NCI-H510A treated with DMSO at 0.1 percent for 48 hours (cell line): ENCODE measurements around the gene SELENOP.

Source experiments
- DNase-seq: peaks from one replicate; lab custom pipeline; 2025; lab: John Stamatoyannopoulos, UW

SELENOP gene

GRCh38 chr5:42798284-42799240, 13.1 kb downstream of the SELENOP start:
- DNase-seq = no peak

GRCh38 chr5:42791151-42791550, 20.5 kb downstream of the SELENOP start:
- no peak for DNase-seq

- DNase-seq = no peak
These were observed 23.8 kb downstream of the SELENOP start for GRCh38 chr5:42787845-42788244.

GRCh38 chr5:42787073-42787472, 24.6 kb downstream of the SELENOP start:
- no peak for DNase-seq

- no peak for DNase-seq
These were observed 25.9 kb downstream of the SELENOP start for GRCh38 chr5:42785756-42786155.

GRCh38 chr5:42784132-42784531, 27.6 kb downstream of the SELENOP start:
- DNase-seq = no peak

GRCh38 chr5:42781584-42781983, 30.1 kb downstream of the SELENOP start:
- no peak for DNase-seq

- no peak for DNase-seq
These were observed 32.6 kb downstream of the SELENOP start for GRCh38 chr5:42779083-42779482.

GRCh38 chr5:42772265-42772993, 39.3 kb downstream of the SELENOP start:
- DNase-seq = no peak

- DNase-seq = no peak
These were observed 41.7 kb downstream of the SELENOP start for GRCh38 chr5:42770003-42770402.

- DNase-seq = no peak
These were observed 43.6 kb downstream of the SELENOP start for GRCh38 chr5:42768106-42768504.

- peak; percentile 10 for DNase-seq
These were observed 44.1 kb downstream of the SELENOP start for GRCh38 chr5:42767491-42768105.

GRCh38 chr5:42761791-42762190, 49.9 kb downstream of the SELENOP start:
- no peak for DNase-seq

GRCh38 chr5:42760426-42760825, 51.3 kb downstream of the SELENOP start:
- no peak for DNase-seq

- DNase-seq = no peak
These were observed 52.2 kb downstream of the SELENOP start for GRCh38 chr5:42759456-42759855.

GRCh38 chr5:42756606-42757601, 54.8 kb downstream of the SELENOP start, which contains the start of gene CCDC152:
TSS of gene CCDC152 (plus strand) at chr5:42756818. CDS start at chr5:42759122, 2,304 bp downstream.
- no peak for DNase-seq

- DNase-seq = no peak
These were observed 58.6 kb downstream of the SELENOP start for GRCh38 chr5:42753099-42753498.

- DNase-seq = no peak
These were observed 60.6 kb downstream of the SELENOP start for GRCh38 chr5:42751044-42751443.

- no peak for DNase-seq
These were observed 61.2 kb downstream of the SELENOP start for GRCh38 chr5:42750507-42750906.
